HG03066 (cell line): Measurements from ENCODE around the gene DHRS2.
"Not testable (repeated sequence)": the region's sequence is repeated elsewhere in the genome, so short reads cannot be mapped to it uniquely, and the experiment has no call there.

Experiments
- ATAC-seq: cut with Tn5 transposase; IDR thresholded peaks from one replicate; pipeline ENCODE4 v1.9.1; 2021; ENCODE audit warnings: low read depth; ENCODE audit not compliant: unreplicated experiment

The DHRS2 gene

GRCh38 chr14:23636317-23637211 lies at the start of gene DHRS2:
TSS of gene DHRS2 (plus strand) at chr14:23636364. CDS start at chr14:23638865, 2,501 bp downstream.
- ATAC-seq = no peak

GRCh38 chr14:23588884-23589598 lies 47.1 kb upstream of the DHRS2 start:
- ATAC-seq = peak; percentile 96

- ATAC-seq = no peak
Measured at GRCh38 chr14:23589606-23590005, 46.6 kb upstream of the DHRS2 start.

GRCh38 chr14:23590198-23590597 lies 46.0 kb upstream of the DHRS2 start:
- no peak for ATAC-seq

GRCh38 chr14:23594191-23594590 lies 42.0 kb upstream of the DHRS2 start:
- not testable (repeated sequence) for ATAC-seq

- ATAC-seq = no peak
Measured at GRCh38 chr14:23600322-23600707, 35.8 kb upstream of the DHRS2 start.

GRCh38 chr14:23600806-23601205 lies 35.4 kb upstream of the DHRS2 start:
- no peak for ATAC-seq

GRCh38 chr14:23601424-23601823 lies 34.7 kb upstream of the DHRS2 start:
- ATAC-seq = no peak

- ATAC-seq = no peak
Measured at GRCh38 chr14:23601845-23602180, 34.4 kb upstream of the DHRS2 start.

- no peak for ATAC-seq
Measured at GRCh38 chr14:23602181-23603095, 33.7 kb upstream of the DHRS2 start.

- no peak for ATAC-seq
Measured at GRCh38 chr14:23603103-23603502, 33.1 kb upstream of the DHRS2 start.

- ATAC-seq = no peak
Measured at GRCh38 chr14:23604148-23604547, 32.0 kb upstream of the DHRS2 start.

- no peak for ATAC-seq
Measured at GRCh38 chr14:23604675-23605170, 31.4 kb upstream of the DHRS2 start.

GRCh38 chr14:23605931-23606585 lies 30.1 kb upstream of the DHRS2 start:
- ATAC-seq = peak; percentile 65

- ATAC-seq = no peak
Measured at GRCh38 chr14:23608454-23608853, 27.7 kb upstream of the DHRS2 start.

- ATAC-seq = no peak
Measured at GRCh38 chr14:23609001-23609400, 27.2 kb upstream of the DHRS2 start.

GRCh38 chr14:23609411-23610089 lies 26.6 kb upstream of the DHRS2 start:
- not testable (repeated sequence) for ATAC-seq

- ATAC-seq = no peak
Measured at GRCh38 chr14:23610090-23610814, 25.9 kb upstream of the DHRS2 start.

GRCh38 chr14:23610815-23611289 lies 25.3 kb upstream of the DHRS2 start:
- no peak for ATAC-seq
